Fibroblast of mammary gland (primary cell): ENCODE measurements around the gene HOXD4.

Experiments used
- DNase-seq: peaks from one replicate; pipeline ENCODE4 v3.0.0-alpha.2; 2010; ENCODE audit warnings: low read depth
- H3K4me3 ChIP-seq: 2 replicates; pipeline ENCODE4 v1.5.1; 2011; ENCODE audit warnings: low read depth, mild to moderate bottlenecking, low read length, moderate library complexity; ENCODE audit not compliant: control insufficient read depth
- CTCF ChIP-seq: conservative IDR thresholded peaks from 2 replicates; pipeline ENCODE4 v1.5.1; 2011; ENCODE audit warnings: low read depth, low read length, inconsistent platforms; ENCODE audit not compliant: control insufficient read depth, insufficient read depth

HOXD4 gene

GRCh38 chr2:176178038-176178756 lies 26.8 kb downstream of the HOXD4 start:
- peak; percentile 57 for DNase-seq
- peak overlapping the region; percentile 50 for H3K4me3 ChIP-seq
- TF ChIP-seq CTCF, result no peak

- TF ChIP-seq CTCF, result no peak
- H3K4me3 ChIP-seq, result peak overlapping the region; percentile 50
Measured at GRCh38 chr2:176178757-176179295, 27.5 kb downstream of the HOXD4 start.

GRCh38 chr2:176181551-176181950 lies 30.2 kb downstream of the HOXD4 start:
- no peak for DNase-seq
- H3K4me3 ChIP-seq, result no peak overlapping the region
- no peak for TF ChIP-seq CTCF

More at GRCh38 chr2:176178757-176179295, 27.5 kb downstream of the HOXD4 start:
- no peak for DNase-seq

GRCh38 chr2:176182671-176183070 lies 31.3 kb downstream of the HOXD4 start:
- no peak for DNase-seq
- no peak overlapping the region for H3K4me3 ChIP-seq
- TF ChIP-seq CTCF, result no peak

GRCh38 chr2:176184749-176185148 lies 33.4 kb downstream of the HOXD4 start:
- TF ChIP-seq CTCF, result no peak
- H3K4me3 ChIP-seq, result no peak overlapping the region
- no peak for DNase-seq

GRCh38 chr2:176186024-176186423 lies 34.7 kb downstream of the HOXD4 start:
- DNase-seq, result no peak
- no peak overlapping the region for H3K4me3 ChIP-seq
- TF ChIP-seq CTCF, result no peak
